Stimulated activated effector memory CD8-positive, alpha-beta T cell treated with anti-CD3 and anti-CD28 coated beads, Interleukin-12 subunit alpha, Interleukin-12 subunit beta, amount 100 ng/mL, for 72 hours (primary cell): Measurements from ENCODE around the gene HRH4.

Source experiments
- ATAC-seq: fragments of 150-1000 bp; cut with Tn5 transposase; 2 replicates; pipeline ENCODE4 v1.10.0; 2021
- DNase-seq, 2 donors: peaks; one replicate each; pipeline ENCODE4 v3.0.0; 2021 to 2022; ENCODE audit warnings: low spot score in 2 of 2
- H3K27ac Mint-ChIP-seq: one replicate; pipeline ENCODE4 v1.8.0; 2022; ENCODE audit warnings: mild to moderate bottlenecking, mixed read lengths
- H3K36me3 Mint-ChIP-seq: one replicate; pipeline ENCODE4 v1.8.0; 2022; ENCODE audit warnings: mild to moderate bottlenecking, mixed read lengths
- H3K4me1 Mint-ChIP-seq: one replicate; pipeline ENCODE4 v1.8.0; 2022; ENCODE audit warnings: mixed read lengths
- H3K4me3 Mint-ChIP-seq: one replicate; pipeline ENCODE4 v1.8.0; 2022; ENCODE audit warnings: mild to moderate bottlenecking, mixed read lengths
- H3K9me3 Mint-ChIP-seq: one replicate; pipeline ENCODE4 v1.8.0; 2022; ENCODE audit warnings: mixed read lengths

Gene HRH4

GRCh38 chr18:24446953-24447538 lies 13.4 kb upstream of the HRH4 start:
- ATAC-seq (no peak), DNase-seq (no peak)
- H3K4me3 Mint-ChIP-seq: no peak overlapping the region
- H3K36me3 Mint-ChIP-seq: peaks cover 59% of the 10 kb centered on the region
- H3K27ac Mint-ChIP-seq: no peak overlapping the region
- no peaks in the 10 kb centered on the region for H3K9me3 Mint-ChIP-seq
- H3K4me1 Mint-ChIP-seq: no peaks in the 10 kb centered on the region

- Mint-ChIP-seq H3K36me3 (peaks cover 53% of the 10 kb centered on the region), H3K4me1 (no peaks in the 10 kb centered on the region), H3K27ac (no peak overlapping the region), H3K9me3 (no peaks in the 10 kb centered on the region), H3K4me3 (no peak overlapping the region)
- ATAC-seq (no peak), DNase-seq (no peak)
Observed at GRCh38 chr18:24447961-24448360, 12.5 kb upstream of the HRH4 start.

- no peaks in the 10 kb centered on the region for H3K36me3 Mint-ChIP-seq
- peak; percentile 57 for ATAC-seq
- H3K4me1 Mint-ChIP-seq: no peaks in the 10 kb centered on the region
- no peak overlapping the region for H3K4me3 Mint-ChIP-seq
- H3K9me3 Mint-ChIP-seq: no peaks in the 10 kb centered on the region
- H3K27ac Mint-ChIP-seq: no peak overlapping the region
- no peak for DNase-seq
Observed at GRCh38 chr18:24456549-24456948, 3.9 kb upstream of the HRH4 start.

- H3K27ac Mint-ChIP-seq: no peak overlapping the region
- no peaks in the 10 kb centered on the region for H3K9me3 Mint-ChIP-seq
- peaks cover 7% of the 10 kb centered on the region for H3K4me1 Mint-ChIP-seq
Observed at GRCh38 chr18:24459772-24460171, 665 bp upstream of the HRH4 start.

GRCh38 chr18:24461996-24462395 lies 1.6 kb downstream of the HRH4 start:
- Mint-ChIP-seq H3K9me3 (no peaks in the 10 kb centered on the region), H3K36me3 (no peaks in the 10 kb centered on the region), H3K4me3 (no peak overlapping the region), H3K27ac (no peak overlapping the region), H3K4me1 (peaks cover 7% of the 10 kb centered on the region)
- ATAC-seq (no peak), DNase-seq (no peak)

More at GRCh38 chr18:24459772-24460171, 665 bp upstream of the HRH4 start:
- Mint-ChIP-seq H3K4me3 (no peak overlapping the region), H3K36me3 (no peaks in the 10 kb centered on the region)
- no peak for ATAC-seq
- DNase-seq: no peak

- Mint-ChIP-seq H3K4me3 (no peak overlapping the region), H3K4me1 (peaks cover 7% of the 10 kb centered on the region), H3K27ac (no peak overlapping the region), H3K9me3 (no peaks in the 10 kb centered on the region), H3K36me3 (no peaks in the 10 kb centered on the region)
- DNase-seq (no peak), ATAC-seq (no peak)
Observed at GRCh38 chr18:24462838-24463775, 2.7 kb downstream of the HRH4 start.

- H3K27ac Mint-ChIP-seq: no peak overlapping the region
- DNase-seq: no peak
- no peaks in the 10 kb centered on the region for H3K36me3 Mint-ChIP-seq
- no peak overlapping the region for H3K4me3 Mint-ChIP-seq
- H3K4me1 Mint-ChIP-seq: peaks cover 7% of the 10 kb centered on the region
- no peak for ATAC-seq
- no peaks in the 10 kb centered on the region for H3K9me3 Mint-ChIP-seq
Observed at GRCh38 chr18:24465486-24465885, 5.0 kb downstream of the HRH4 start.

- no peak overlapping the region for H3K4me3 Mint-ChIP-seq
- no peak overlapping the region for H3K27ac Mint-ChIP-seq
- ATAC-seq: no peak
- H3K4me1 Mint-ChIP-seq: peaks cover 7% of the 10 kb centered on the region
- no peaks in the 10 kb centered on the region for H3K36me3 Mint-ChIP-seq
- DNase-seq: no peak
- H3K9me3 Mint-ChIP-seq: no peaks in the 10 kb centered on the region
Observed at GRCh38 chr18:24466771-24467170, 6.3 kb downstream of the HRH4 start.

GRCh38 chr18:24470022-24470618 lies 9.7 kb downstream of the HRH4 start:
- DNase-seq: no peak
- no peaks in the 10 kb centered on the region for H3K36me3 Mint-ChIP-seq
- ATAC-seq: no peak
- no peak overlapping the region for H3K27ac Mint-ChIP-seq
- H3K4me3 Mint-ChIP-seq: no peak overlapping the region
- H3K9me3 Mint-ChIP-seq: no peaks in the 10 kb centered on the region
- H3K4me1 Mint-ChIP-seq: no peaks in the 10 kb centered on the region

GRCh38 chr18:24470805-24471204 lies 10.4 kb downstream of the HRH4 start:
- H3K4me1 Mint-ChIP-seq: no peaks in the 10 kb centered on the region
- no peak overlapping the region for H3K4me3 Mint-ChIP-seq
- DNase-seq: no peak
- H3K27ac Mint-ChIP-seq: no peak overlapping the region
- no peaks in the 10 kb centered on the region for H3K36me3 Mint-ChIP-seq
- no peak for ATAC-seq
- H3K9me3 Mint-ChIP-seq: no peaks in the 10 kb centered on the region

GRCh38 chr18:24472591-24472990 lies 12.2 kb downstream of the HRH4 start:
- no peaks in the 10 kb centered on the region for H3K9me3 Mint-ChIP-seq
- no peaks in the 10 kb centered on the region for H3K4me1 Mint-ChIP-seq
- H3K27ac Mint-ChIP-seq: no peak overlapping the region
- ATAC-seq (no peak), DNase-seq (no peak)
- H3K36me3 Mint-ChIP-seq: no peaks in the 10 kb centered on the region
- no peak overlapping the region for H3K4me3 Mint-ChIP-seq

- ATAC-seq (no peak), DNase-seq (no peak)
- no peak overlapping the region for H3K4me3 Mint-ChIP-seq
- H3K36me3 Mint-ChIP-seq: no peaks in the 10 kb centered on the region
- no peak overlapping the region for H3K27ac Mint-ChIP-seq
- H3K9me3 Mint-ChIP-seq: no peaks in the 10 kb centered on the region
- H3K4me1 Mint-ChIP-seq: no peaks in the 10 kb centered on the region
Observed at GRCh38 chr18:24474406-24474805, 14.0 kb downstream of the HRH4 start.

- Mint-ChIP-seq H3K4me3 (no peak overlapping the region), H3K4me1 (no peaks in the 10 kb centered on the region), H3K36me3 (no peaks in the 10 kb centered on the region), H3K27ac (no peak overlapping the region), H3K9me3 (peaks cover 3% of the 10 kb centered on the region)
- DNase-seq: no peak
- no peak for ATAC-seq
Observed at GRCh38 chr18:24475926-24476589, 15.6 kb downstream of the HRH4 start.

GRCh38 chr18:24479371-24479770 lies 18.9 kb downstream of the HRH4 start:
- no peaks in the 10 kb centered on the region for H3K4me1 Mint-ChIP-seq
- H3K36me3 Mint-ChIP-seq: no peaks in the 10 kb centered on the region
- H3K4me3 Mint-ChIP-seq: no peak overlapping the region

GRCh38 chr18:24482821-24483220 lies 22.4 kb downstream of the HRH4 start:
- peaks cover 2% of the 10 kb centered on the region for H3K4me1 Mint-ChIP-seq
- no peak overlapping the region for H3K4me3 Mint-ChIP-seq
- DNase-seq: no peak

More at GRCh38 chr18:24479371-24479770, 18.9 kb downstream of the HRH4 start:
- peaks cover 4% of the 10 kb centered on the region for H3K9me3 Mint-ChIP-seq
- H3K27ac Mint-ChIP-seq: no peak overlapping the region
- DNase-seq (no peak), ATAC-seq (no peak)

More at GRCh38 chr18:24482821-24483220, 22.4 kb downstream of the HRH4 start:
- no peak overlapping the region for H3K27ac Mint-ChIP-seq
- H3K36me3 Mint-ChIP-seq: no peaks in the 10 kb centered on the region
- peaks cover 4% of the 10 kb centered on the region for H3K9me3 Mint-ChIP-seq
- ATAC-seq: no peak
